Activated T-helper 1 cell treated with anti-CD3 and anti-CD28 coated beads, Interleukin-2, amount 50 U/mL, for 16 hours (primary cell): ENCODE measurements around the gene AMPH.

Source experiments
- DNase-seq, 2 donors: peaks; one replicate each; pipeline ENCODE4 v3.0.0-alpha.2; 2020; ENCODE audit warnings: low read depth in 1 of 2, low spot score in 1 of 2

Gene AMPH

GRCh38 chr7:38630720-38631673, at the start of gene AMPH:
Gene AMPH, minus strand, starts transcription at chr7:38631373. Its CDS starts 22 bp downstream, at chr7:38631351.
- no peak for DNase-seq

GRCh38 chr7:38679419-38679818, 48.2 kb upstream of the AMPH start:
- DNase-seq = no peak

DNA sequence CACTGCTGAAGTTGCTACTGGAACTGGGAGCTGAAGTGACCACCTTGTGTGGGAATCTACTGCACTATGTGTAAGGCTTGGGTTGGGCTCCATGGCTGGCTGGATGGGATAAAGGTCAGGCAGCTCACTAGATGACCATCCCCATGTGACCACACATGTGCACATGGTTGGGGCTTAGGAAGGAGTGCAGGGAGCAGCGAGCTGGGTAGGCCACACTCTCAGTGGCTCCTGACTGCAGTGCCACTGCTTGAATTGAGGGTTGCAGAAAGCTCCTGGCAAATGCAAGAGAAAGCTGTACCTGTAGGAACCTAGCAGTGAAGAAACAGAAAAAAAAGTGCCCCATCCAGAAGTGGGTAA, 47.5 kb upstream of the AMPH start:
- DNase-seq = no peak

DNA sequence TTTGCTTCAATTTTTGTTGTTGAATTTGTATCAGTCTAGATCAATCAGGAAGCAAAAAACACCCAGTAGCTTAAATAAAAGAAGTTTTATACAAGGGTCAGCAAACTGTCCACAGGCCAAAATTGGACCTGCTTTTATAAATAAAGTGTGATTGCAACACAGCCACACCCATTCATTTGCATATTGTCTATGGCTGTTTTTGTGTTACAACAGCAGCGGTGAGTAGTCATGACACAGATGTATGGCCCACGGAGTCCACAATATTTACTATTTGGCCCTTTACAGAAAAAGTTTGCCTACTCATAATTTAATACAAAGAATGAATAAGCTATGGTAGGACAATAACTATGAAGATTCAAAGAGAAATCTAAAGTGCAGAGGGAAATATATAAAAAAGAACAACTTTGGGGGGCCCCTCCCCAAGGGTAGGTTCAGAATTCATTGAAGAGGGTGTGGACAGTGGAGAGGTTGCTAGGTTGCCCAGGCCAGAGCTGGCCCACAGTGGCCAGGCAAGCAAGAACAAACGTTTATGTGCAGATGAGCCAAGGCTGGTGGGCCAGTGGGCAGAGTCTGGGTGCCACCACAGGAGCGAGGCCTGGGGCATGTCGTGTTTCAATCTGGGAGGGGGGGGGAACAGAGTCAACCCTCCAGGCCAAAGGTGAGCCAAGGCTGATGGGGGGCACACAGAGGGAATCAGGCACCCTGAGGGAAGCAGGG, 47.0 kb upstream of the AMPH start:
- no peak for DNase-seq

DNA sequence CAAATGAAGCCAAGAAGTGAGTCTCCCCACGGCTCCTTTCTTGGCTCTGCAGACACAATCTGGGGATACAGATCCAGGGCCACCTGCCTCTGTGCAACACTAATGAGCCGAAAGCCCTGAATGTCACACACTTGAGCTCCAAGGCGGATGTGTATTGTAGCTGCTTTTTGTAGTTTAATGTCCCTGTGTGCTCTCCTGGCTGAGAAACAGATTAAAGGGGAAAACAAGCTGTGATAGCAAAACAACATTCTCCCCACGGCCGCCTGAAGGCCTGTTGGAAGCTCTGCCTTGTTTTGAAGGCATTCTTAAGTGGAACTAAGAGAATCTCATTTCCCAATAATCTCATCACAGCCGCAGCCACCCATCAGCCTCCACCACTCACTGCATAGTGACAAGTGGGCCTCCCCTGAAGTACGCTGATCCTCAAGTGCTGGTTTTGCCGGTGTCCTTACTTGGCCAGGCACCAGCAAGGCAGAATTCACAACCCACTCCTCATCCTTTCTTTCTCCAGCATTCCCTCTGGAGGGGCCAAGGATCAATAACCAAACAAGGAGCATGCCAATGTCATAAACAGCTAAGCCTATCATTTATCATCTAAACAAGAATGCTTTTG, 44.4 kb upstream of the AMPH start:
- no peak for DNase-seq

- no peak for DNase-seq
Observed at GRCh38 chr7:38674513-38674912, 43.3 kb upstream of the AMPH start.

- no peak for DNase-seq
Observed at GRCh38 chr7:38673795-38674194, 42.6 kb upstream of the AMPH start.

- DNase-seq = no peak
Observed at GRCh38 chr7:38671911-38672905, 41.0 kb upstream of the AMPH start.

- no peak for DNase-seq
Observed at GRCh38 chr7:38669965-38670520, 38.9 kb upstream of the AMPH start.

- DNase-seq = no peak
Observed at GRCh38 chr7:38664972-38665371, 33.8 kb upstream of the AMPH start.

- no peak for DNase-seq
Observed at GRCh38 chr7:38660427-38661099, 29.4 kb upstream of the AMPH start.

GRCh38 chr7:38659931-38660330, 28.8 kb upstream of the AMPH start:
- DNase-seq = no peak

DNA sequence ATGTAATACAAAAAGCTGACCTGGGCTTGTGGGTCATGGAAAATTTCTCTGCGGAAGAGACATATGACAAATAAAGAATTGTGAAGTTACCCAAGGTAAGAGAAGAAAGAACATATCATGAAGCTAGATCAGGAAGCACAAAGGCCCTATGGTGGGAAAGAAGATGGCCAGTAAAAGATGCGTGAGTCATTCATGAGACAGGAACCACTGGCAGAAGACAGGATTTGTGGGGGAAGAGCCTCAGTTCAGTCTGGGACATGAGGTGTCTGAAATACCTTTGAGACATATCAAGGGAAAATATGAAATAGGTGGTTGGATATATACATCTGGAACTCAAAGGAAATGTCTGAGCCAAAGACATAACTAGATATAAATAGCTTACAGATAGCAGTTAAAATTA, 27.7 kb upstream of the AMPH start:
- DNase-seq = no peak

GRCh38 chr7:38656968-38657367, 25.8 kb upstream of the AMPH start:
- no peak for DNase-seq

- DNase-seq = no peak
Observed at GRCh38 chr7:38655833-38656774, 24.9 kb upstream of the AMPH start.

GRCh38 chr7:38637957-38638356, 6.8 kb upstream of the AMPH start:
- DNase-seq = no peak

- DNase-seq = no peak
Observed at GRCh38 chr7:38632411-38632810, 1.2 kb upstream of the AMPH start.

- no peak for DNase-seq
Observed at GRCh38 chr7:38629651-38630510, 1.3 kb downstream of the AMPH start.
